PC-9 (cell line): ENCODE data around the gene URAD. TPM values are rescaled to one million over a fixed set of nuclear protein-coding genes. Genes with fewer than 3 reads are reported as not detected.

Experiments used
- BruUV-seq: library from RNA; stranded (reverse); fragments of 400-500 nt; replicated peaks from 2 replicates; lab custom pipeline; 2021; lab: Mats Ljungman, UMichigan
- CTCF ChIA-PET: fragments of 300-600 bp; sonication (Branson Sonifier 250); formaldehyde crosslinking; loops from one replicate; lab custom pipeline; 2022; ENCODE audit warnings: antibody characterized with exemption; lab: Charles Lee
- POLR2A ChIA-PET: fragments of 300-600 bp; sonication (Branson Sonifier 250); formaldehyde crosslinking; loops from one replicate; lab custom pipeline; 2022; ENCODE audit warnings: antibody characterized with exemption; ENCODE audit not compliant: unreplicated experiment; lab: Charles Lee
- DNase-seq, 2 experiments: peaks; one replicate each; pipeline versions ENCODE4 v3.0.0 to v3.0.0-alpha.2; 2015 to 2022; ENCODE audit warnings: mixed read lengths in 1 of 2
- H2AFZ ChIP-seq: fragments of 200-600 bp; sonication (generic); 2 replicates; pipeline ENCODE4 v1.8.1; 2017; ENCODE audit warnings: antibody characterized with exemption
- H3F3A ChIP-seq: fragments of 200-600 bp; sonication (generic); 2 replicates; pipeline ENCODE4 v1.8.1; 2017; ENCODE audit warnings: antibody characterized with exemption, mild to moderate bottlenecking, low read depth; ENCODE audit not compliant: insufficient read depth
- H3K27ac ChIP-seq: fragments of 200-600 bp; sonication (generic); 2 replicates; pipeline ENCODE4 v1.6.1; 2016; ENCODE audit warnings: mixed run types
- H3K27me3 ChIP-seq: fragments of 200-600 bp; sonication (generic); 2 replicates; pipeline ENCODE4 v1.6.1; 2016; ENCODE audit warnings: low read depth, mixed run types; ENCODE audit not compliant: insufficient read depth
- H3K36me3 ChIP-seq: fragments of 200-600 bp; sonication (generic); 2 replicates; pipeline ENCODE4 v1.6.1; 2016; ENCODE audit warnings: low read depth, mixed run types
- H3K4me1 ChIP-seq: fragments of 200-600 bp; sonication (generic); replicated peaks from 2 replicates; pipeline ENCODE4 v1.6.1; 2016; ENCODE audit warnings: mixed run types; ENCODE audit not compliant: insufficient read depth
- H3K4me2 ChIP-seq: fragments of 200-600 bp; sonication (generic); 2 replicates; pipeline ENCODE4 v1.6.1; 2017; ENCODE audit warnings: mixed run types
- H3K4me3 ChIP-seq: fragments of 200-600 bp; sonication (generic); 2 replicates; pipeline ENCODE4 v1.6.1; 2016; ENCODE audit warnings: mixed run types
- H3K79me2 ChIP-seq: fragments of 200-600 bp; sonication (generic); 2 replicates; pipeline ENCODE4 v1.6.1; 2017; ENCODE audit warnings: low read depth, mixed run types
- H3K9me2 ChIP-seq: fragments of 200-600 bp; sonication (generic); 2 replicates; pipeline ENCODE4 v1.8.1; 2017; ENCODE audit warnings: mild to moderate bottlenecking; ENCODE audit not compliant: insufficient read depth
- H3K9me3 ChIP-seq: fragments of 200-600 bp; sonication (generic); 2 replicates; pipeline ENCODE4 v1.8.1; 2016; ENCODE audit warnings: low read depth; ENCODE audit not compliant: insufficient read depth
- H4K20me1 ChIP-seq: fragments of 200-600 bp; sonication (generic); 2 replicates; pipeline ENCODE4 v1.8.1; 2017; ENCODE audit not compliant: insufficient read depth
- CTCF ChIP-seq: fragments of 200-600 bp; sonication (generic); conservative IDR thresholded peaks from 2 replicates; pipeline ENCODE4 v1.6.1; 2017; ENCODE audit warnings: mixed run types, antibody characterized with exemption, mild to moderate bottlenecking, moderate library complexity
- EZH2 ChIP-seq: fragments of 200-600 bp; sonication (generic); IDR thresholded peaks from 2 replicates; pipeline ENCODE4 v1.8.0; 2017; ENCODE audit warnings: antibody characterized with exemption, low read depth
- intact Hi-C: fragments of 100-400 bp; cut with micrococcal nuclease; formaldehyde crosslinking; loops from one replicate; pipeline ENCODE4 v1.10.0; 2022; ENCODE audit not compliant: unreplicated experiment
- total RNA-seq: library from RNA; stranded (reverse); gene quantifications from 2 replicates; pipeline ENCODE4 v1.2.3, GENCODE V29; 2021

Gene URAD
- total RNA-seq, 1 experiment from 2014 or later = not detected

GRCh38 chr13:27961227-27962085 is 27.0 kb downstream of the URAD start:
- Histone ChIP-seq H3K4me3 (peak overlapping the region; percentile 39; the same call in 1 of the 2 replicates), H3K9me2 (no peaks in the 10 kb centered on the region), H3K27me3 (peaks cover 8% of the 10 kb centered on the region), H4K20me1 (no peaks in the 10 kb centered on the region; the same call in 1 of the 2 replicates), H3K27ac (no peak overlapping the region), H3K4me2 (peak overlapping the region; percentile 75), H2AFZ (no peak overlapping the region), H3K36me3 (no peaks in the 10 kb centered on the region), H3K9me3 (no peaks in the 10 kb centered on the region), H3K4me1 (peaks cover 60% of the 10 kb centered on the region), H3K79me2 (no peaks in the 10 kb centered on the region), H3F3A (peaks cover 15% of the 10 kb centered on the region; the same call in 1 of the 2 replicates)
- ChIA-PET POLR2A (interaction anchor here (0.7 kb wide), 1 partner anchor 122 kb away, joined by 3 read pairs; no protein-coding TSS in a partner anchor), CTCF (no interaction called here)
- intact Hi-C loops = no loop called here
- DNase-seq = no peak
- TF ChIP-seq CTCF (no peak), EZH2 (no peak)
- BruUV-seq = no TSS peak

- H2AFZ ChIP-seq = peak overlapping the region; percentile 58; the same call in 1 of the 2 replicates
- no TSS peak for BruUV-seq
- CTCF ChIA-PET = no interaction called here
- no peak overlapping the region for H3K27ac ChIP-seq
- H3K4me3 ChIP-seq = peak overlapping the region; percentile 39; the same call in 1 of the 2 replicates
- intact Hi-C loops = no loop called here
- H3F3A ChIP-seq = peaks cover 19% of the 10 kb centered on the region; the same call in 1 of the 2 replicates
- TF ChIP-seq EZH2 = no peak
- peak; percentile 50 for TF ChIP-seq CTCF
- H3K4me2 ChIP-seq = peak overlapping the region; percentile 75
- H3K9me3 ChIP-seq = no peaks in the 10 kb centered on the region
- H3K36me3 ChIP-seq = no peaks in the 10 kb centered on the region
- H3K79me2 ChIP-seq = no peaks in the 10 kb centered on the region
- DNase-seq = peak; percentile 19 to 52
- no peaks in the 10 kb centered on the region for H3K9me2 ChIP-seq
- no peaks in the 10 kb centered on the region; the same call in 1 of the 2 replicates for H4K20me1 ChIP-seq
- POLR2A ChIA-PET = interaction anchor here (0.6 kb wide), 1 partner anchor 92 kb away, joined by 3 read pairs; no protein-coding TSS in a partner anchor
- peaks cover 65% of the 10 kb centered on the region for H3K4me1 ChIP-seq
- H3K27me3 ChIP-seq = peaks cover 6% of the 10 kb centered on the region
Observed at GRCh38 chr13:27960362-27961226, 27.9 kb downstream of the URAD start.

GRCh38 chr13:27959976-27960361 is 28.5 kb downstream of the URAD start:
- no peak overlapping the region for H3K4me3 ChIP-seq
- no TSS peak for BruUV-seq

More at GRCh38 chr13:27959976-27960361, 28.5 kb downstream of the URAD start:
- no peaks in the 10 kb centered on the region for H3K79me2 ChIP-seq
- H3K36me3 ChIP-seq = no peaks in the 10 kb centered on the region
- no peak overlapping the region for H2AFZ ChIP-seq
- intact Hi-C loops = no loop called here
- no peak overlapping the region for H3K27ac ChIP-seq
- H3F3A ChIP-seq = peaks cover 19% of the 10 kb centered on the region; the same call in 1 of the 2 replicates
- CTCF ChIA-PET = no interaction called here
- no peak for TF ChIP-seq EZH2
- TF ChIP-seq CTCF = no peak
- peaks cover 3% of the 10 kb centered on the region; the same call in 1 of the 2 replicates for H3K27me3 ChIP-seq
- no peaks in the 10 kb centered on the region for H3K9me2 ChIP-seq
- H3K9me3 ChIP-seq = no peaks in the 10 kb centered on the region
- H3K4me2 ChIP-seq = peak overlapping the region; percentile 75
- no peaks in the 10 kb centered on the region; the same call in 1 of the 2 replicates for H4K20me1 ChIP-seq
- DNase-seq = no peak
- H3K4me1 ChIP-seq = peaks cover 65% of the 10 kb centered on the region
- POLR2A ChIA-PET = no interaction called here
